Activated T-helper 17 cell treated with anti-CD3 and anti-CD28 coated beads, Interleukin-2, amount 50 U/mL, for 72 hours (primary cell): ENCODE results near the gene MUC5B. TPM values are rescaled to one million over a fixed set of nuclear protein-coding genes. Genes with fewer than 3 reads are reported as not detected.

Experiments
- ATAC-seq: fragments of 150-1000 bp; cut with Tn5 transposase; replicated peaks from 2 replicates; pipeline ENCODE4 v1.10.0; 2021; ENCODE audit warnings: mild to moderate bottlenecking, moderate library complexity
- H3K27ac Mint-ChIP-seq: one replicate; pipeline ENCODE4 v1.8.0; 2022; ENCODE audit warnings: mixed read lengths
- H3K27me3 Mint-ChIP-seq: one replicate; pipeline ENCODE4 v1.8.0; 2022; ENCODE audit warnings: mixed read lengths
- H3K36me3 Mint-ChIP-seq: one replicate; pipeline ENCODE4 v1.8.0; 2022; ENCODE audit warnings: low read depth, mild to moderate bottlenecking, mixed read lengths
- H3K4me1 Mint-ChIP-seq: one replicate; pipeline ENCODE4 v1.8.0; 2022; ENCODE audit warnings: mixed read lengths
- H3K4me3 Mint-ChIP-seq: one replicate; pipeline ENCODE4 v1.8.0; 2022; ENCODE audit warnings: mild to moderate bottlenecking, mixed read lengths
- H3K9me3 Mint-ChIP-seq: one replicate; pipeline ENCODE4 v1.8.0; 2022; ENCODE audit warnings: mixed read lengths
- total RNA-seq, 2 donors: library from RNA; stranded (reverse); gene quantifications; one replicate each; pipeline ENCODE4 v1.2.3, GENCODE V29; 2022

Gene MUC5B
- total RNA-seq, 2 donors from 2014 or later = not detected

- ATAC-seq = no peak
- Mint-ChIP-seq H3K36me3 (peaks cover 44% of the 10 kb centered on the region), H3K4me1 (peaks cover 5% of the 10 kb centered on the region), H3K4me3 (no peak overlapping the region), H3K27me3 (no peaks in the 10 kb centered on the region), H3K9me3 (no peaks in the 10 kb centered on the region), H3K27ac (no peak overlapping the region)
These were observed 66.5 kb downstream of the MUC5B start for GRCh38 chr11:1289211-1289935.

- Mint-ChIP-seq H3K36me3 (peaks cover 39% of the 10 kb centered on the region), H3K27ac (no peak overlapping the region), H3K4me1 (peaks cover 5% of the 10 kb centered on the region), H3K27me3 (no peaks in the 10 kb centered on the region), H3K4me3 (no peak overlapping the region), H3K9me3 (no peaks in the 10 kb centered on the region)
- no peak for ATAC-seq
These were observed 67.5 kb downstream of the MUC5B start for GRCh38 chr11:1290052-1291040.

- Mint-ChIP-seq H3K36me3 (peaks cover 34% of the 10 kb centered on the region), H3K27ac (no peak overlapping the region), H3K27me3 (no peaks in the 10 kb centered on the region), H3K4me1 (peaks cover 5% of the 10 kb centered on the region), H3K9me3 (no peaks in the 10 kb centered on the region), H3K4me3 (no peak overlapping the region)
- ATAC-seq = no peak
These were observed 68.6 kb downstream of the MUC5B start for GRCh38 chr11:1291295-1292017.

- H3K4me1 Mint-ChIP-seq = peaks cover 5% of the 10 kb centered on the region
- peaks cover 29% of the 10 kb centered on the region for H3K36me3 Mint-ChIP-seq
- no peak overlapping the region for H3K27ac Mint-ChIP-seq
- no peaks in the 10 kb centered on the region for H3K27me3 Mint-ChIP-seq
- ATAC-seq = no peak
- no peak overlapping the region for H3K4me3 Mint-ChIP-seq
- H3K9me3 Mint-ChIP-seq = no peaks in the 10 kb centered on the region
These were observed 69.3 kb downstream of the MUC5B start for GRCh38 chr11:1292018-1292643.

- peaks cover 5% of the 10 kb centered on the region for H3K4me1 Mint-ChIP-seq
- ATAC-seq = no peak
- no peak overlapping the region for H3K27ac Mint-ChIP-seq
- H3K36me3 Mint-ChIP-seq = peaks cover 25% of the 10 kb centered on the region
- no peaks in the 10 kb centered on the region for H3K9me3 Mint-ChIP-seq
- H3K27me3 Mint-ChIP-seq = no peaks in the 10 kb centered on the region
- no peak overlapping the region for H3K4me3 Mint-ChIP-seq
These were observed 70.1 kb downstream of the MUC5B start for GRCh38 chr11:1292644-1293618.

GRCh38 chr11:1293619-1294015, 70.8 kb downstream of the MUC5B start:
- ATAC-seq = no peak
- no peaks in the 10 kb centered on the region for H3K27me3 Mint-ChIP-seq
- H3K4me1 Mint-ChIP-seq = peaks cover 5% of the 10 kb centered on the region
- no peak overlapping the region for H3K27ac Mint-ChIP-seq
- no peak overlapping the region for H3K4me3 Mint-ChIP-seq
- no peaks in the 10 kb centered on the region for H3K9me3 Mint-ChIP-seq
- H3K36me3 Mint-ChIP-seq = peaks cover 26% of the 10 kb centered on the region

- no peaks in the 10 kb centered on the region for H3K27me3 Mint-ChIP-seq
- peaks cover 17% of the 10 kb centered on the region for H3K36me3 Mint-ChIP-seq
- H3K27ac Mint-ChIP-seq = no peak overlapping the region
- H3K4me1 Mint-ChIP-seq = peaks cover 5% of the 10 kb centered on the region
- no peak for ATAC-seq
- no peak overlapping the region for H3K4me3 Mint-ChIP-seq
- H3K9me3 Mint-ChIP-seq = no peaks in the 10 kb centered on the region
These were observed 72.2 kb downstream of the MUC5B start for GRCh38 chr11:1295086-1295485.

GRCh38 chr11:1295591-1295990, 72.7 kb downstream of the MUC5B start:
- no peaks in the 10 kb centered on the region for H3K27me3 Mint-ChIP-seq
- peaks cover 9% of the 10 kb centered on the region for H3K4me1 Mint-ChIP-seq
- no peak overlapping the region for H3K4me3 Mint-ChIP-seq
- H3K27ac Mint-ChIP-seq = no peak overlapping the region
- H3K36me3 Mint-ChIP-seq = peaks cover 17% of the 10 kb centered on the region
- no peaks in the 10 kb centered on the region for H3K9me3 Mint-ChIP-seq
- ATAC-seq = no peak

- H3K27ac Mint-ChIP-seq = no peak overlapping the region
- no peaks in the 10 kb centered on the region for H3K9me3 Mint-ChIP-seq
- no peaks in the 10 kb centered on the region for H3K27me3 Mint-ChIP-seq
- peaks cover 17% of the 10 kb centered on the region for H3K36me3 Mint-ChIP-seq
- H3K4me1 Mint-ChIP-seq = peaks cover 9% of the 10 kb centered on the region
- no peak overlapping the region for H3K4me3 Mint-ChIP-seq
- no peak for ATAC-seq
These were observed 73.4 kb downstream of the MUC5B start for GRCh38 chr11:1296287-1296686.

- Mint-ChIP-seq H3K4me1 (peaks cover 9% of the 10 kb centered on the region), H3K27ac (no peak overlapping the region), H3K27me3 (no peaks in the 10 kb centered on the region), H3K4me3 (no peak overlapping the region), H3K9me3 (no peaks in the 10 kb centered on the region), H3K36me3 (peaks cover 12% of the 10 kb centered on the region)
- no peak for ATAC-seq
These were observed 74.2 kb downstream of the MUC5B start for GRCh38 chr11:1297011-1297575.

GRCh38 chr11:1297576-1298473, 75.0 kb downstream of the MUC5B start:
- no peak overlapping the region for H3K27ac Mint-ChIP-seq
- no peak for ATAC-seq
- H3K9me3 Mint-ChIP-seq = no peaks in the 10 kb centered on the region
- H3K4me3 Mint-ChIP-seq = no peak overlapping the region
- no peaks in the 10 kb centered on the region for H3K27me3 Mint-ChIP-seq
- H3K36me3 Mint-ChIP-seq = peaks cover 10% of the 10 kb centered on the region
- peaks cover 7% of the 10 kb centered on the region for H3K4me1 Mint-ChIP-seq
